GM12878 (cell line): ENCODE data around the gene IVD. TPM values are rescaled to one million over a fixed set of nuclear protein-coding genes. Genes with fewer than 3 reads are reported as not detected.

ENCODE experiments used
- ATAC-seq: fragments of 200-7000 bp; cut with Tn5 transposase; 3 replicates; pipeline ENCODE4 v1.9.1; 2020; ENCODE audit warnings: mild to moderate bottlenecking, moderate library complexity
- BruUV-seq: library from RNA; stranded (reverse); fragments of 400-500 nt; replicated peaks from 2 replicates; lab custom pipeline; 2021; lab: Mats Ljungman, UMichigan
- CTCF ChIA-PET: fragments of 300-600 bp; sonication (Branson Sonifier 250); formaldehyde crosslinking; extraction: SDS; loops from one replicate; lab custom pipeline; 2021; ENCODE audit warnings: inconsistent platforms; lab: Yijun Ruan, JAX
- POLR2A ChIA-PET: fragments of 350-600 bp; formaldehyde crosslinking; extraction: SDS; loops from one replicate; lab custom pipeline; 2021; ENCODE audit warnings: inconsistent platforms; lab: Charles Lee
- RAD21 ChIA-PET: fragments of 300-600 bp; sonication (Branson Sonifier 250); formaldehyde crosslinking; loops from one replicate; lab custom pipeline; 2023; ENCODE audit warnings: antibody characterized with exemption; ENCODE audit not compliant: unreplicated experiment; lab: Charles Lee
- SMC1A ChIA-PET: fragments of 300-600 bp; sonication (Branson Sonifier 250); formaldehyde crosslinking; loops from one replicate; lab custom pipeline; 2023; ENCODE audit not compliant: unreplicated experiment, uncharacterized antibody; lab: Charles Lee
- DNase-seq: peaks from one replicate; pipeline ENCODE4 v3.0.0-alpha.2; 2011; ENCODE audit warnings: low read depth, low spot score
- FAIRE-seq: peaks from 3 replicates; lab custom pipeline; 2011; peaks lifted over from hg19 to GRCh38; lab: Jason Lieb, UNC
- H2AFZ ChIP-seq: 2 replicates; pipeline ENCODE4 v1.6.0; 2011; ENCODE audit warnings: low read depth, low read length, control low read depth; ENCODE audit not compliant: control insufficient read depth
- H3K27ac ChIP-seq: 2 replicates; pipeline ENCODE4 v1.5.1; 2011; ENCODE audit warnings: control low read depth; ENCODE audit not compliant: control insufficient read depth, insufficient read depth
- H3K27me3 ChIP-seq, 2 experiments: replicated peaks in 1 of 2; 2 replicates each; pipeline versions ENCODE4 v1.6.0 to v1.6.1; 2011; ENCODE audit warnings: low read length in 1 of 2; ENCODE audit not compliant: control insufficient read depth in 2 of 2, insufficient read depth in 2 of 2
- H3K36me3 ChIP-seq, 2 experiments: 2 replicates each; pipeline ENCODE4 v1.5.1; 2011; ENCODE audit warnings: low read length in 1 of 2; ENCODE audit not compliant: control insufficient read depth in 2 of 2, insufficient read depth in 2 of 2
- H3K4me1 ChIP-seq: 2 replicates; pipeline ENCODE4 v1.6.1; 2011; ENCODE audit warnings: mild to moderate bottlenecking, low read length, moderate library complexity, mixed read lengths; ENCODE audit not compliant: control insufficient read depth, insufficient read depth
- H3K4me2 ChIP-seq: 2 replicates; pipeline ENCODE4 v1.6.0; 2011; ENCODE audit warnings: control low read depth; ENCODE audit not compliant: control insufficient read depth, insufficient read depth
- H3K4me3 ChIP-seq: fragments of 200-600 bp; sonication (generic); 2 replicates; pipeline ENCODE4 v1.5.1; 2016
- H3K79me2 ChIP-seq: 2 replicates; pipeline ENCODE4 v1.6.0; 2011; ENCODE audit warnings: low read length; ENCODE audit not compliant: control insufficient read depth, insufficient read depth
- H3K9ac ChIP-seq: 2 replicates; pipeline ENCODE4 v1.8.0; 2011; ENCODE audit warnings: low read length, control low read depth, mixed read lengths; ENCODE audit not compliant: control insufficient read depth, insufficient read depth
- H3K9me3 ChIP-seq: replicated peaks from 3 replicates; pipeline ENCODE4 v1.5.1; 2011; ENCODE audit warnings: mild to moderate bottlenecking, low read length; ENCODE audit not compliant: control insufficient read depth, insufficient read depth
- H4K20me1 ChIP-seq: 2 replicates; pipeline ENCODE4 v1.6.0; 2011; ENCODE audit not compliant: control insufficient read depth, insufficient read depth
- BCL3 ChIP-seq: IDR thresholded peaks from 2 replicates; pipeline ENCODE4 v1.6.1; 2011; ENCODE audit warnings: borderline replicate concordance, low read depth, mild to moderate bottlenecking, moderate library complexity, low read length; ENCODE audit not compliant: insufficient read depth, poor library complexity, severe bottlenecking
- FOXK2 ChIP-seq: fragments of 450-650 bp; IDR thresholded peaks from 2 replicates; pipeline ENCODE4 v1.6.1; 2017; ENCODE audit warnings: mild to moderate bottlenecking, moderate library complexity
- IRF4 ChIP-seq: IDR thresholded peaks from 2 replicates; pipeline ENCODE4 v1.6.1; 2011; ENCODE audit warnings: low read depth, low read length
- KLF5 ChIP-seq: fragments of 450-650 bp; IDR thresholded peaks from 2 replicates; pipeline ENCODE4 v1.6.1; 2014; ENCODE audit warnings: mild to moderate bottlenecking; ENCODE audit not compliant: partially characterized antibody
- LARP7 ChIP-seq: fragments of 450-650 bp; IDR thresholded peaks from 2 replicates; pipeline ENCODE4 v1.6.1; 2017; ENCODE audit warnings: mild to moderate bottlenecking
- MXI1 ChIP-seq: fragments of 150-350 bp; IDR thresholded peaks from 2 replicates; pipeline ENCODE4 v1.6.1; 2011; ENCODE audit warnings: low read depth, mild to moderate bottlenecking, inconsistent platforms, low read length, improper control_type of control experiment
- POU2F2 ChIP-seq: IDR thresholded peaks from 3 replicates; pipeline ENCODE4 v1.6.1; 2011; ENCODE audit warnings: low read depth, mild to moderate bottlenecking, low read length, borderline replicate concordance
- RAD51 ChIP-seq: fragments of 450-650 bp; IDR thresholded peaks from 2 replicates; pipeline ENCODE4 v1.6.1; 2016; ENCODE audit warnings: moderate library complexity, mild to moderate bottlenecking, inconsistent platforms
- RBBP5 ChIP-seq: fragments of 200-600 bp; sonication (generic); conservative IDR thresholded peaks from 2 replicates; pipeline ENCODE4 v1.6.1; 2016
- SIX5 ChIP-seq: IDR thresholded peaks from 2 replicates; pipeline ENCODE4 v1.6.1; 2011; ENCODE audit warnings: mild to moderate bottlenecking, low read depth, low read length, moderate library complexity; ENCODE audit not compliant: severe bottlenecking
- SP1 ChIP-seq: IDR thresholded peaks from one replicate; pipeline ENCODE4 v1.6.1; 2011; ENCODE audit warnings: low read depth, low read length
- ZZZ3 ChIP-seq: IDR thresholded peaks from 2 replicates; pipeline ENCODE4 v1.6.1; 2011; ENCODE audit warnings: low read depth; ENCODE audit not compliant: control insufficient read depth, insufficient read length
- WGBS: methylation state at CpG from one replicate; pipeline ENCODE4 v1.1.6; 2016; ENCODE audit warnings: low lambda C conversion rate; ENCODE audit not compliant: insufficient replicate concordance, insufficient coverage; ENCODE audit errors: missing lambda C conversion rate; 5-methylcytosine and 5-hydroxymethylcytosine counted together
- in situ Hi-C: fragments of 300-500 bp; cut with MboI; formaldehyde crosslinking; loops from 9 replicates; pipeline ENCODE4 v1.14.3; 2018; ENCODE audit warnings: mixed read lengths
- intact Hi-C: fragments of 100-400 bp; cut with micrococcal nuclease; formaldehyde crosslinking; loops from one replicate; pipeline ENCODE4 v1.14.2; 2022; ENCODE audit not compliant: unreplicated experiment
- polyA plus RNA-seq, 11 experiments: library from polyadenylated mRNA; depleted of rRNA in 4 of 11; unstranded in 6 of 11; stranded (reverse) in 5 of 11; fragments of >200 nt; fragmentation: Nextera tagmentation in 4 of 11; fragmentation: Illumina TruSeq in 1 of 11; extraction: Ambion mirVana in 4 of 11; extraction: Trizol in 1 of 11; gene quantifications; 1 replicate in 1 of 11; 2 replicates in 10 of 11; pipeline versions ENCODE4 v1.2.1 to v1.2.3, GENCODE V29; 2011 to 2016; ENCODE audit warnings: inconsistent platforms in 2 of 11, missing spikeins in 2 of 11, low read depth in 1 of 11
- total RNA-seq, 4 experiments: library from RNA; depleted of rRNA in 3 of 4; stranded (reverse); fragments of >200 nt in 3 of 4; fragmentation: Illumina TruSeq in 1 of 4; extraction: Trizol in 1 of 4; gene quantifications; 2 replicates each; pipeline versions ENCODE4 v1.2.1 to v1.2.3, GENCODE V29; 2013 to 2021
- TF ChIP-seq, protein P1 (sequence below): fragments of 450-650 bp; IDR thresholded peaks from 2 replicates; pipeline ENCODE4 v1.6.1; 2017; ENCODE audit warnings: low read depth, mild to moderate bottlenecking, moderate library complexity
- TF ChIP-seq, protein P2 (sequence below): fragments of 450-650 bp; IDR thresholded peaks from 2 replicates; pipeline ENCODE4 v1.6.1; 2018; ENCODE audit warnings: mild to moderate bottlenecking, low read depth, moderate library complexity; ENCODE audit not compliant: partially characterized antibody

The IVD gene
- total and polyA plus RNA-seq, 10 of the 15 experiments (the other 5 are each of a cell fraction or from before 2014, with no cell fraction given), result 5.3 to 59.8 (median 45.7) TPM

DNA sequence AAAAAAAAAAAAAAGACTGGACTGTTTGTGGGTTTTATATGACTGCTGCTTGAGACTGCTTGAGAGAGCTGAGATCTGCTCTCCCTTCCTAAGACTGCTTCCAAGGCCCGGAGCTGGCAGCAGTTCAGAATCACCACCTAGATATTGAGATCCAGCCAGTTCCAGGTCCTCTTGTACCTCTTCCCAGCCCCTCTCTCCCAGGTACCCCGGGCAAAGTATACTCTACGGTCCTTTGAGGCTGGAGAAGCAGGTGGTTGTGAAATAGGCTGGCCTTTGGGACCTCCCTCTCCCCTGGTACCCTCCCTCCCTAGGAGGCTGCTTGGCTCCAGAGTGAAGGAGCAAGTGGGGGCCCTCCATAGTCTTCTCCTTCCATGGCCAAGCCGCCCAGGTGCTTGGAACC, 22.6 kb downstream of the IVD start:
- Histone ChIP-seq H3K27me3 (no peaks in the 10 kb centered on the region; a peak in 1 of 4 replicates), H3K9ac (no peak overlapping the region), H2AFZ (no peak overlapping the region), H3K36me3 (no peaks in the 10 kb centered on the region), H3K79me2 (no peaks in the 10 kb centered on the region), H4K20me1 (no peaks in the 10 kb centered on the region), H3K4me2 (no peak overlapping the region), H3K9me3 (no peaks in the 10 kb centered on the region), H3K4me3 (no peak overlapping the region), H3K27ac (no peak overlapping the region), H3K4me1 (no peaks in the 10 kb centered on the region)
- intact Hi-C loops, result no loop called here
- POLR2A ChIA-PET, result no interaction called here
- 22% methylated on average over 4 of the region's 4 CpGs for WGBS
- no peak for ATAC-seq
- no TSS peak for BruUV-seq
- CTCF ChIA-PET, result no interaction called here
- FAIRE-seq, result no peak
- RAD21 ChIA-PET, result no interaction called here
- TF ChIP-seq BCL3 (no peak), SIX5 (no peak), KLF5 (no peak), LARP7 (no peak), ZZZ3 (no peak), RAD51 (no peak), SP1 (no peak), IRF4 (no peak), FOXK2 (no peak), MXI1 (no peak), RBBP5 (no peak), POU2F2 (no peak)
- TF ChIP-seq, protein P1, sequence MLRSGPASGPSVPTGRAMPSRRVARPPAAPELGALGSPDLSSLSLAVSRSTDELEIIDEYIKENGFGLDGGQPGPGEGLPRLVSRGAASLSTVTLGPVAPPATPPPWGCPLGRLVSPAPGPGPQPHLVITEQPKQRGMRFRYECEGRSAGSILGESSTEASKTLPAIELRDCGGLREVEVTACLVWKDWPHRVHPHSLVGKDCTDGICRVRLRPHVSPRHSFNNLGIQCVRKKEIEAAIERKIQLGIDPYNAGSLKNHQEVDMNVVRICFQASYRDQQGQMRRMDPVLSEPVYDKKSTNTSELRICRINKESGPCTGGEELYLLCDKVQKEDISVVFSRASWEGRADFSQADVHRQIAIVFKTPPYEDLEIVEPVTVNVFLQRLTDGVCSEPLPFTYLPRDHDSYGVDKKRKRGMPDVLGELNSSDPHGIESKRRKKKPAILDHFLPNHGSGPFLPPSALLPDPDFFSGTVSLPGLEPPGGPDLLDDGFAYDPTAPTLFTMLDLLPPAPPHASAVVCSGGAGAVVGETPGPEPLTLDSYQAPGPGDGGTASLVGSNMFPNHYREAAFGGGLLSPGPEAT, result no peak
- TF ChIP-seq, protein P2, sequence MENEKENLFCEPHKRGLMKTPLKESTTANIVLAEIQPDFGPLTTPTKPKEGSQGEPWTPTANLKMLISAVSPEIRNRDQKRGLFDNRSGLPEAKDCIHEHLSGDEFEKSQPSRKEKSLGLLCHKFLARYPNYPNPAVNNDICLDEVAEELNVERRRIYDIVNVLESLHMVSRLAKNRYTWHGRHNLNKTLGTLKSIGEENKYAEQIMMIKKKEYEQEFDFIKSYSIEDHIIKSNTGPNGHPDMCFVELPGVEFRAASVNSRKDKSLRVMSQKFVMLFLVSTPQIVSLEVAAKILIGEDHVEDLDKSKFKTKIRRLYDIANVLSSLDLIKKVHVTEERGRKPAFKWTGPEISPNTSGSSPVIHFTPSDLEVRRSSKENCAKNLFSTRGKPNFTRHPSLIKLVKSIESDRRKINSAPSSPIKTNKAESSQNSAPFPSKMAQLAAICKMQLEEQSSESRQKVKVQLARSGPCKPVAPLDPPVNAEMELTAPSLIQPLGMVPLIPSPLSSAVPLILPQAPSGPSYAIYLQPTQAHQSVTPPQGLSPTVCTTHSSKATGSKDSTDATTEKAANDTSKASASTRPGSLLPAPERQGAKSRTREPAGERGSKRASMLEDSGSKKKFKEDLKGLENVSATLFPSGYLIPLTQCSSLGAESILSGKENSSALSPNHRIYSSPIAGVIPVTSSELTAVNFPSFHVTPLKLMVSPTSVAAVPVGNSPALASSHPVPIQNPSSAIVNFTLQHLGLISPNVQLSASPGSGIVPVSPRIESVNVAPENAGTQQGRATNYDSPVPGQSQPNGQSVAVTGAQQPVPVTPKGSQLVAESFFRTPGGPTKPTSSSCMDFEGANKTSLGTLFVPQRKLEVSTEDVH, result no peak
- DNase-seq, result no peak
- in situ Hi-C loops, result no loop called here
- SMC1A ChIA-PET, result no interaction called here
